Activated B cell treated with CpG ODN at 0.5 μM for 24 hours (primary cell): ENCODE data around the gene GPR31. TPM values are rescaled to one million over a fixed set of nuclear protein-coding genes. Genes with fewer than 3 reads are reported as not detected.
"Not testable (repeated sequence)": the region's sequence is repeated elsewhere in the genome, so short reads cannot be mapped to it uniquely, and the experiment has no call there.

ENCODE experiments used
- ATAC-seq: fragments of 200-7000 bp; cut with Tn5 transposase; one replicate; pipeline ENCODE4 v1.10.0; 2021; ENCODE audit warnings: low read depth, mild to moderate bottlenecking, moderate library complexity
- CTCF ChIA-PET: fragments of 350-600 bp; sonication (Branson Sonifier 250); formaldehyde crosslinking; loops from one replicate; lab custom pipeline; 2021; ENCODE audit warnings: antibody characterized with exemption; lab: Charles Lee
- POLR2A ChIA-PET: fragments of 350-600 bp; sonication (Branson Sonifier 250); formaldehyde crosslinking; loops from one replicate; lab custom pipeline; 2021; ENCODE audit warnings: antibody characterized with exemption; lab: Charles Lee
- DNase-seq: peaks from one replicate; pipeline ENCODE4 v3.0.0; 2022
- H3K27ac Mint-ChIP-seq: one replicate; pipeline ENCODE4 v1.8.0; 2020; ENCODE audit warnings: mixed read lengths
- H3K27me3 Mint-ChIP-seq: one replicate; pipeline ENCODE4 v1.8.0; 2021; ENCODE audit warnings: mixed read lengths
- H3K36me3 Mint-ChIP-seq: one replicate; pipeline ENCODE4 v1.8.0; 2021; ENCODE audit warnings: low read depth, mixed read lengths
- H3K4me1 Mint-ChIP-seq: one replicate; pipeline ENCODE4 v1.8.0; 2021; ENCODE audit warnings: mixed read lengths
- H3K4me3 Mint-ChIP-seq: one replicate; pipeline ENCODE4 v1.8.0; 2020; ENCODE audit warnings: mild to moderate bottlenecking, mixed read lengths
- H3K9me3 Mint-ChIP-seq: one replicate; pipeline ENCODE4 v1.8.0; 2020; ENCODE audit warnings: mixed read lengths
- intact Hi-C: fragments of 100-400 bp; cut with micrococcal nuclease; formaldehyde crosslinking; loops from one replicate; pipeline ENCODE4 v1.15.1; 2024
- total RNA-seq: library from RNA; stranded (reverse); gene quantifications from 2 replicates; pipeline ENCODE4 v1.2.3, GENCODE V29; 2022
- TF ChIP-seq, protein P1 (sequence below): fragments of 200-600 bp; IDR thresholded peaks from one replicate; pipeline ENCODE4 v1.8.0; 2022; ENCODE audit warnings: antibody characterized with exemption, mild to moderate bottlenecking

Gene GPR31, protein sequence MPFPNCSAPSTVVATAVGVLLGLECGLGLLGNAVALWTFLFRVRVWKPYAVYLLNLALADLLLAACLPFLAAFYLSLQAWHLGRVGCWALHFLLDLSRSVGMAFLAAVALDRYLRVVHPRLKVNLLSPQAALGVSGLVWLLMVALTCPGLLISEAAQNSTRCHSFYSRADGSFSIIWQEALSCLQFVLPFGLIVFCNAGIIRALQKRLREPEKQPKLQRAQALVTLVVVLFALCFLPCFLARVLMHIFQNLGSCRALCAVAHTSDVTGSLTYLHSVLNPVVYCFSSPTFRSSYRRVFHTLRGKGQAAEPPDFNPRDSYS
- total RNA-seq, result not detected in 2 replicates

DNA sequence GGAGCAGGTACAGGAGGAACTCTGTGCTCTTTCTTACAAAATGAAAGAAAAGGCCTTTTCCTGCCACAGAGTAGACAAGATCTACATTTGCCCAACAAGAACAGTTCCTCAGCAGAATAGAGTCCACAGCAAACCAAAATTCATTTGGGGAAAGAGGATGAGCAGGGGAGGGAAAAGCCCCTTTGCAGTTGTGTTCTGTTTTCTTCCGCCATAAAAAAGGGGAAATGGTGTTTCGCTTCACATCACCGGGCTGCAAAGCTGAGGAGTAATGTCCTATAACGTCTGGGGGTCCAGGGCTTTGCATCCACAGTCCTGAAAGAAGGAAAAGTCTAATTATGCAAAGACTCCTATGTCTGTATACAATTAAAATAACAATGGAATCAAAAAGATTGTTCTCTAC is at the start of gene GPR31:
Gene GPR31 (minus strand): TSS at position 118 of the 400 bp plus-strand sequence. CDS start 149 bp downstream, outside the sequence.
- ATAC-seq, result no peak
- peak within 1 kb of the TSS; percentile 32 for H3K4me3 Mint-ChIP-seq
- DNase-seq, result no peak
- peak within 1 kb of the TSS; percentile 59 for H3K27ac Mint-ChIP-seq
- TF ChIP-seq, protein P1, sequence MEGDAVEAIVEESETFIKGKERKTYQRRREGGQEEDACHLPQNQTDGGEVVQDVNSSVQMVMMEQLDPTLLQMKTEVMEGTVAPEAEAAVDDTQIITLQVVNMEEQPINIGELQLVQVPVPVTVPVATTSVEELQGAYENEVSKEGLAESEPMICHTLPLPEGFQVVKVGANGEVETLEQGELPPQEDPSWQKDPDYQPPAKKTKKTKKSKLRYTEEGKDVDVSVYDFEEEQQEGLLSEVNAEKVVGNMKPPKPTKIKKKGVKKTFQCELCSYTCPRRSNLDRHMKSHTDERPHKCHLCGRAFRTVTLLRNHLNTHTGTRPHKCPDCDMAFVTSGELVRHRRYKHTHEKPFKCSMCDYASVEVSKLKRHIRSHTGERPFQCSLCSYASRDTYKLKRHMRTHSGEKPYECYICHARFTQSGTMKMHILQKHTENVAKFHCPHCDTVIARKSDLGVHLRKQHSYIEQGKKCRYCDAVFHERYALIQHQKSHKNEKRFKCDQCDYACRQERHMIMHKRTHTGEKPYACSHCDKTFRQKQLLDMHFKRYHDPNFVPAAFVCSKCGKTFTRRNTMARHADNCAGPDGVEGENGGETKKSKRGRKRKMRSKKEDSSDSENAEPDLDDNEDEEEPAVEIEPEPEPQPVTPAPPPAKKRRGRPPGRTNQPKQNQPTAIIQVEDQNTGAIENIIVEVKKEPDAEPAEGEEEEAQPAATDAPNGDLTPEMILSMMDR, result no peak
- no peaks in the 10 kb centered on the region for H3K27me3 Mint-ChIP-seq
- no peaks in the 10 kb centered on the region for H3K9me3 Mint-ChIP-seq
- CTCF ChIA-PET, result no interaction called here
- intact Hi-C loops, result loop anchor here (10.0 kb wide), 1 partner anchor 813 kb away; the partner anchor contains the start of gene SFT2D1
- H3K4me1 Mint-ChIP-seq, result peaks cover 33% of the 10 kb centered on the region
- POLR2A ChIA-PET, result no interaction called here
- H3K36me3 Mint-ChIP-seq, result no peaks in the 10 kb centered on the region

DNA sequence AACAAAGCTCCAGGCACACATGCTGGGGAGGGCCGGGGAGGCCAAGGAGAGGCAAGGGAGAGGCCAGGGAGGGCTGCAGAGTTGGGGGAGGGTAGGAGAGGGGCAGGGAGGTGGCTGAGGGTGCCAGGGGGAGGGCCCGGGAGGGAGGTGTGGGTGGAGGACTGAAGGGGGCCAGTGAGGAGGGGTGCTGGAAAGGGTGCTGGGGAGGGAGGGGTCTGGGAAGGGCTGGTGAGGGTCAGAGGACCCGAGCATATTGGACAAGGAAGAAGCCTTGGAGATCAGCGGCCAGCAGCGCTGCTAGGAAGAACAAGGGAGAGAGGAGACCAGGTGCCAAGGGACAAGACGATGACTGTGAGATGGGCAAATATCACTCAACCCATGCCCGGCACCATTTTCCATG is 49.7 kb upstream of the GPR31 start:
- TF ChIP-seq, protein P1, result no peak
- Mint-ChIP-seq H3K4me3 (no peak overlapping the region), H3K9me3 (no peaks in the 10 kb centered on the region), H3K27ac (no peak overlapping the region), H3K4me1 (no peaks in the 10 kb centered on the region), H3K27me3 (peaks cover 25% of the 10 kb centered on the region), H3K36me3 (no peaks in the 10 kb centered on the region)
- ChIA-PET CTCF (no interaction called here), POLR2A (no interaction called here)
- DNase-seq (no peak), ATAC-seq (no peak)
- intact Hi-C loops, result no loop called here

DNA sequence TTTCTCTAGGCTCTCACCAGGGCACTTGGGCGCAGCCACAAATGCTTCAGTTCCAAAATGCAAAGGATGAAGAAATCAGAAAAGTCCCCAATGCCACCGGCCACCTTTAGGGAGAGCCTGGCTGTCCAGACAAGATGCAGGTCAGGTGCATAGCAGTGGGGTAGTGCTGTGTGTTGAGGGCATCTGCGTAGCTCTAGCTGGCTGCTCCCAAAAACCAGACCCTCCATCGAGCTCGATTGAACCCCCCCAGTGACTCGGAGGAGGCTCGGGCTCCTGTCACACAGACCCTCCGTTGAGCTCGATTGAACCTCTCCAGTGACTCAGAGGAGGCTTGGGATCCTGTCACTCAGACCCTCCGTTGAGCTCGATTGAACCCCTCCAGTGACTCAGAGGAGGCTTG is 47.5 kb upstream of the GPR31 start:
- H3K4me1 Mint-ChIP-seq, ATAC-seq, H3K27ac Mint-ChIP-seq, DNase-seq, POLR2A ChIA-PET, H3K4me3 Mint-ChIP-seq, intact Hi-C loops, H3K9me3 Mint-ChIP-seq, CTCF ChIA-PET, H3K36me3 Mint-ChIP-seq: not testable (repeated sequence)
- H3K27me3 Mint-ChIP-seq, result peaks cover 42% of the 10 kb centered on the region

DNA sequence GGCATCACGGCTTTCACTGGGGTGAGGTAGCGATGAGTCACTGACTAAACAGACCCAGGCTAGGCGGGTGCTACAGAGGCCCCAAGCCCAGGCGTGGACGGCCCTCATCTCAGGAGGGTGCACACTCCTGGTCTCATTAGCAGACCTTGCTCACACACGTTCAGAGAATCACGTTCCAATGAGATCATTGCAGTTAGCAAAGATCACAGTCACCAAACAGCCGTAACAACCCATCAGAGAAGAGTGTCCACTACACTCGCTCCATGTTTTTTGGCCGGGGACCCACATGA is 46.2 kb upstream of the GPR31 start:
- H3K9me3 Mint-ChIP-seq, POLR2A ChIA-PET, H3K36me3 Mint-ChIP-seq, DNase-seq, ATAC-seq, H3K27ac Mint-ChIP-seq, CTCF ChIA-PET, H3K4me1 Mint-ChIP-seq, H3K4me3 Mint-ChIP-seq, intact Hi-C loops: not testable (repeated sequence)
- H3K27me3 Mint-ChIP-seq, result peaks cover 30% of the 10 kb centered on the region

DNA sequence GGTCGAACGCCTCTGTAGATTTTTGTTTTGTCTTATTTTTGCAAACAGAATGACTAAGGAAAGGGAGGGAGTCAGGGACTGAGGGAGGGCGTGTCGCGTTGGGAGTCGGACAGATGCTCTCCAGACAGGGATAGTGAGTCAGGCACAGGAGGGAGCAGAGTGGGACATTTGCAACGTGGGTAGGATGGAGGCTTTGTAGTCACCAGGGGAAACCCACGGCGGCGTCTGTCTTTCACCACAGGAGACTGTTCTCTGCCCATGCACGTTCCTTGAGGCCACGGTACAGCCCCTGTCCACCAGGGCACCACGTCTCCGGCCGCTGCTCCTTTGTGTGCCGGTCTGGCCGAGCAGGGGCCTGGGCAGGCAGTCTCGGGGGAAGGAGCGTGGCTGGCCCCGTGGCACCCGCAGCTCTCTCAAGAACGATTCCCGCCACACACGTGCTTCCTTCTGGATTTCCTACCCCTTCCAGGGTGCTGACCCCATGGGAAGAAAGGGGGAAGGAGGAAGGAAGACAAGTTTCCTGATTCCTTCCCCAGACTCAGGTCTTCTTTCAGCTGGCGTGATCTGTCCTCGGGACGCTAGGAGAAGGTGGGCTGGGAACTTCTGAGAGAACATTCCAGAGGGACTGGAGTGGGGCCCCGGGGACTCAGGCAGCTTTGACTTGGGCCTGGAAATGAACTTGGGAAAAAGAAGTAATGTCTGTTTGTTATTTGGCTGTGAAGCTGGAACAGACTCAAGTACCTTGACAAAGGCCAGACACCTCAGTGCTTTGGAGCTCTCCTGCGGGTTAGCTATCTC is 45.7 kb upstream of the GPR31 start:
- H3K36me3 Mint-ChIP-seq, H3K27ac Mint-ChIP-seq, POLR2A ChIA-PET, DNase-seq, H3K4me1 Mint-ChIP-seq, intact Hi-C loops, CTCF ChIA-PET, H3K4me3 Mint-ChIP-seq, H3K9me3 Mint-ChIP-seq, ATAC-seq: not testable (repeated sequence)
- peaks cover 28% of the 10 kb centered on the region for H3K27me3 Mint-ChIP-seq

DNA sequence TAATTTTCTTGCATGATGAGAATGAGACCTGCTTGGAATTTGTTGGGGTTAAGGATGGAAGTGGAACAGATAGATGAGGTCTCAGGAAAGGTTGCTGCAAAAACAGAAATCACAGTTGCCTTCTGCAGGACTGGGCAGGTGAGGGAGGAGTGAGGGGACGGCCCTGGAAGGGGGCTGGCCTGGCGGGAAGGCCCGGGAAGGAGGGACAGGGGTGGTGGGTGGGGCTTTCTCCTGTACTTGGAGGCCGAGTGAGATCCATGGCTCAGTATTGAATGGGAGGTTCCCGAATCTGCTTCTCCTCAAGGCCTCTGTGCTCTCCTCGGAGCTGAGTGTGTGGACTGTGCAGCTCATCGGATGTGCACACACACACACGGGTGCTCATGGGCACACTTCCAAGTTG is 44.8 kb upstream of the GPR31 start:
- H3K36me3 Mint-ChIP-seq, H3K27ac Mint-ChIP-seq, intact Hi-C loops, ATAC-seq, CTCF ChIA-PET, DNase-seq, H3K4me3 Mint-ChIP-seq, POLR2A ChIA-PET, H3K9me3 Mint-ChIP-seq, H3K4me1 Mint-ChIP-seq: not testable (repeated sequence)
- peaks cover 28% of the 10 kb centered on the region for H3K27me3 Mint-ChIP-seq

DNA sequence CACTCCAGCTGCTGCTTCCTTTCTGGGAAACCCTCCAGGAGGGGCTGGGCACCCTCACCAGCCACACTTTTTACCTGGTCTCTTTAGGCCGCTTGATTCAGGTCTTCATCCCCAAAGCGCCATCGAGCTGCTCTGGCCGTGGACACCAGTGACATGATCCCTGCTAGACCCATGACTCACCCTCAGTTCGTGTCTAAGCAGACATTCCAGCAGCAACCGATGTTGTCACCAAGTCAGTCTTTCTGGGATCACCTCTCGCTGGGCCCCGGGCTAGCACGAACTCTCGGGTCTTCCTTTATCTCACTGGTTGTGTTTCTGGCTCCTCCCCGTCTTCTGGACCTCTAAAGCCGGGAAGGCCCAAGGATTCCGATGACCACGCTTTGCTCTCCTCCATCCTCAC is 43.0 kb upstream of the GPR31 start:
- TF ChIP-seq, protein P1, result no peak
- peaks cover 21% of the 10 kb centered on the region for H3K27me3 Mint-ChIP-seq
- H3K9me3 Mint-ChIP-seq, result no peaks in the 10 kb centered on the region

DNA sequence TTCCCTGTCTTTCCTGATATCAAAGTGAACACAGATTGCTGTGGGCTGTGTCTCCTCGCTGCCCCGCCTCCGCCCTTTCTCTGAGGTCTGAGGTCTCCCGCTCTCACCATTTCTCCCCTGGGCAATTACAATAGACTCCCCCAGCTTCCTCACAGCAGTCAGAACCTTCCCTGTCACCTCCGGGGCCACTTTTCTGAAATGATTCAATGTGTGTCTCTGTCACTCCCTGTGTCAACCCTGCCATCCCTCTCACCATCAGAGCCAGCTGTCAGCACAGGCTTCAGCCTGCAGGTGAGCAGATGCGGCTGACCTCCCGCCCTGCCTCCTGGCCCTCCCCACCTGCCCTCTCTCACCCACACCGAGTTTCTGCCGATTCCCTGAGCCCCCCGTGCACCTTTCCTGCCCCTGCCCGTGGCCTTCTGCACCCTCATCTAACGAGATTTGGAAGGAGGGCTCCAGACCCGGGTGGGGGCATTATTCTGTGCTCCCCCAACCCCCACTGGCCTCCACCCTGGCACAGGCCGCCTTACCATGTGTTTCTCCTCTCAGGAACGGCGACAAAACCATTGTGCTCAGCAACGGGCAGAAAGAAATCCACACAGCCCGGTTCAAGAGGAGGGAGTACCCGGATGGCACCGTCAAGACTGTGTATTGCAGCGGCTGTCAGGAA is 38.3 kb upstream of the GPR31 start:
- DNase-seq, H3K4me1 Mint-ChIP-seq, CTCF ChIA-PET, ATAC-seq, H3K9me3 Mint-ChIP-seq, intact Hi-C loops, H3K4me3 Mint-ChIP-seq, H3K27ac Mint-ChIP-seq, POLR2A ChIA-PET, H3K36me3 Mint-ChIP-seq: not testable (repeated sequence)
- peaks cover 10% of the 10 kb centered on the region for H3K27me3 Mint-ChIP-seq

More for the DNA sequence above, 43.0 kb upstream of the GPR31 start:
- no peak for ATAC-seq
- no peak for DNase-seq
- no peak overlapping the region for H3K4me3 Mint-ChIP-seq
- H3K4me1 Mint-ChIP-seq, result no peaks in the 10 kb centered on the region
- ChIA-PET POLR2A (no interaction called here), CTCF (no interaction called here)
- no peaks in the 10 kb centered on the region for H3K36me3 Mint-ChIP-seq
- intact Hi-C loops, result no loop called here
- H3K27ac Mint-ChIP-seq, result no peak overlapping the region

DNA sequence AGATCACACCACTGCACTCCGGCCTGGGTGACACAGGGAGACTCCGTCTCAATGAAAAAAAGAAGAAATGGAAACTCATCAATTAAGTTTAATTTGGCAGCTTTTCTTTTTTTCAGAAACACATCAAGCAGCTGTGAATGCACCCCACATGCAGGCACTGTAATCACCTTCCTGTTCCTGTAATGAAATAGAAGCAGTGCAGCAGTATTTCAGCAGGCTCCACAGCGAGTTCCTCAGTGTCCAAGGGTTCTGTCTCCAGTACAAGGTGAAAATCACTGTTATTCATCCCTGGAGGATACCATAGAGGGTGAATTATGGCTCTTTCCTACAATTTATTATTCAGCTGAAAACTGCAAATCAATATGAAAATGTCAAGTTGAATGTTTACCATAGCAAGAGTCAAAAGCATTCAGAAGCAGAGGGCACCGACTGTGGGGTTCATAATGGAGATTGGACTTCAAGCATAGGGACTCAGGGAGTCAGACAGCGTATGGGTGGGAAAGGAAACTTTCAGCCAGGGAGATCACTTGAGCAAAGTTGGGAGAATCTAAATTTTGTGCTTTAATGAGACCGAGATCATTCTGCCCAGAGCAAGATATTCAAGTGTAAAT is 35.8 kb upstream of the GPR31 start:
- POLR2A ChIA-PET, H3K9me3 Mint-ChIP-seq, H3K27me3 Mint-ChIP-seq, H3K4me3 Mint-ChIP-seq, CTCF ChIA-PET, H3K4me1 Mint-ChIP-seq, ATAC-seq, DNase-seq, H3K27ac Mint-ChIP-seq, H3K36me3 Mint-ChIP-seq, intact Hi-C loops: not testable (repeated sequence)
